RWPE2 (cell line): ENCODE results near the gene PDIA5.
"Not testable (repeated sequence)": the region's sequence is repeated elsewhere in the genome, so short reads cannot be mapped to it uniquely, and the experiment has no call there.

ENCODE experiments used
- ATAC-seq: fragments of 200-7000 bp; cut with Tn5 transposase; 3 replicates; pipeline ENCODE4 v1.9.1; 2021; ENCODE audit warnings: low read depth
- DNase-seq: peaks from one replicate; pipeline ENCODE4 v3.0.0-alpha.2; 2020; ENCODE audit warnings: low spot score
- H3K27ac ChIP-seq: fragments of 450-650 bp; 2 replicates; pipeline ENCODE4 v1.5.1; 2017; ENCODE audit warnings: mild to moderate bottlenecking; ENCODE audit not compliant: poor library complexity, severe bottlenecking
- H3K27me3 ChIP-seq: fragments of 250-450 bp; sonication (Bioruptor Pico); 2 replicates; pipeline ENCODE4 v1.5.1; 2021; ENCODE audit warnings: mild to moderate bottlenecking, moderate library complexity; ENCODE audit not compliant: insufficient read depth, poor library complexity, severe bottlenecking
- H3K36me3 ChIP-seq: fragments of 250-450 bp; sonication (Bioruptor Pico); 2 replicates; pipeline ENCODE4 v1.5.1; 2020; ENCODE audit warnings: low read depth, mild to moderate bottlenecking, moderate library complexity
- H3K4me1 ChIP-seq: fragments of 250-450 bp; sonication (Bioruptor Pico); 2 replicates; pipeline ENCODE4 v1.5.1; 2021; ENCODE audit warnings: mild to moderate bottlenecking, moderate library complexity; ENCODE audit not compliant: insufficient read depth, poor library complexity, severe bottlenecking
- H3K4me3 ChIP-seq: fragments of 250-450 bp; sonication (Bioruptor Pico); 2 replicates; pipeline ENCODE4 v1.5.1; 2021; ENCODE audit warnings: mild to moderate bottlenecking, moderate library complexity; ENCODE audit not compliant: severe bottlenecking
- H3K9me3 ChIP-seq: fragments of 250-450 bp; sonication (Bioruptor Pico); 2 replicates; pipeline ENCODE4 v1.5.1; 2021; ENCODE audit warnings: mild to moderate bottlenecking, moderate library complexity; ENCODE audit not compliant: severe bottlenecking
- CTCF ChIP-seq: fragments of 450-650 bp; IDR thresholded peaks from one replicate; pipeline ENCODE4 v1.5.1; 2017; ENCODE audit warnings: mild to moderate bottlenecking, moderate library complexity; ENCODE audit not compliant: poor library complexity, severe bottlenecking

PDIA5 gene

GRCh38 chr3:123151251-123151705 is 84.5 kb downstream of the PDIA5 start:
- H3K27me3 ChIP-seq, result no peaks in the 10 kb centered on the region
- no peaks in the 10 kb centered on the region for H3K9me3 ChIP-seq
- no peak overlapping the region for H3K4me3 ChIP-seq
- TF ChIP-seq CTCF, result no peak
- H3K27ac ChIP-seq, result no peak overlapping the region
- DNase-seq, result no peak
- H3K4me1 ChIP-seq, result no peaks in the 10 kb centered on the region
- H3K36me3 ChIP-seq, result peaks cover 87% of the 10 kb centered on the region
- no peak for ATAC-seq

- peaks cover 87% of the 10 kb centered on the region for H3K36me3 ChIP-seq
- ATAC-seq, H3K9me3 ChIP-seq, DNase-seq, H3K4me1 ChIP-seq, H3K27ac ChIP-seq, H3K27me3 ChIP-seq, H3K4me3 ChIP-seq: not testable (repeated sequence)
Measured at GRCh38 chr3:123151853-123152420, 85.1 kb downstream of the PDIA5 start.

GRCh38 chr3:123152687-123153086 is 85.9 kb downstream of the PDIA5 start:
- TF ChIP-seq CTCF, result no peak
- DNase-seq (no peak), ATAC-seq (no peak)
- Histone ChIP-seq H3K27ac (no peak overlapping the region), H3K4me3 (no peak overlapping the region), H3K9me3 (no peaks in the 10 kb centered on the region), H3K27me3 (no peaks in the 10 kb centered on the region), H3K4me1 (no peaks in the 10 kb centered on the region), H3K36me3 (peaks cover 84% of the 10 kb centered on the region)

- Histone ChIP-seq H3K27me3 (no peaks in the 10 kb centered on the region), H3K9me3 (no peaks in the 10 kb centered on the region), H3K4me3 (no peak overlapping the region), H3K27ac (no peak overlapping the region), H3K36me3 (peaks cover 85% of the 10 kb centered on the region), H3K4me1 (no peaks in the 10 kb centered on the region)
- DNase-seq (no peak), ATAC-seq (no peak)
- TF ChIP-seq CTCF, result no peak
Measured at GRCh38 chr3:123153125-123154019, 86.5 kb downstream of the PDIA5 start.

- ATAC-seq, result no peak
- no peak for DNase-seq
- no peak overlapping the region for H3K4me3 ChIP-seq
- no peak for TF ChIP-seq CTCF
- H3K27me3 ChIP-seq, result no peaks in the 10 kb centered on the region
- H3K4me1 ChIP-seq, result no peaks in the 10 kb centered on the region
- no peaks in the 10 kb centered on the region for H3K9me3 ChIP-seq
- no peak overlapping the region for H3K27ac ChIP-seq
- H3K36me3 ChIP-seq, result peaks cover 86% of the 10 kb centered on the region
Measured at GRCh38 chr3:123154020-123154985, 87.5 kb downstream of the PDIA5 start.
